ENCODE data around the gene CRYZL1. TPM values are rescaled to one million over a fixed set of nuclear protein-coding genes. Genes with fewer than 3 reads are reported as not detected.

CRYZL1 gene
- total RNA-seq, 1 experiment from 2014 or later = 35.2 TPM

DNA sequence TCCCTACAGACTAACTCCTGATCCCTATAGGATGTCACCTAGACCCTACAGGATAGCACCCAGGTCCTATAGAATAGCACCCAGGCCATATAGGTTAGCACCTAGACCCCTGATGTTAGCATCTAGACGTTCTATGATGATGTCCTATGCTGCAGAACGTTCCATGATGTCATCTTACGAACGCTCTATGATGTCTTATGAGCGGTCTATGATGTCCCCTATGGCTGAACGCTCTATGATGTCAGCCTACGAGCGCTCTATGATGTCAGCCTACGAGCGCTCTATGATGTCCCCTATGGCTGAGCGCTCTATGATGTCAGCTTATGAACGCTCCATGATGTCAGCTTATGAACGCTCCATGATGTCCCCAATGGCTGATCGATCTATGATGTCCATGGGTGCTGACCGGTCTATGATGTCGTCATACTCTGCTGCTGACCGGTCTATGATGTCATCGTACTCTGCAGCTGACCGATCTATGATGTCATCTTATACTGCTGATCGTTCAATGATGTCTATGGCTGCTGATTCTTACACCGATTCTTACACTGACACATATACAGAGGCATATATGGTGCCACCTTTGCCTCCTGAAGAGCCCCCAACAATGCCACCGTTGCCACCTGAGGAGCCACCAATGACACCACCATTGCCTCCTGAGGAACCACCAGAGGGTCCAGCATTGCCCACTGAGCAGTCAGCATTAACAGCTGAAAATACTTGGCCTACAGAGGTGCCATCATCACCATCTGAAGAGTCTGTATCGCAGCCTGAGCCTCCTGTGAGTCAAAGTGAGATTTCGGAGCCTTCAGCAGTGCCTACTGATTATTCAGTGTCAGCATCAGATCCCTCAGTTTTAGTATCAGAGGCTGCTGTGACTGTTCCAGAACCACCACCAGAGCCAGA is 89.2 kb downstream of the CRYZL1 start:
- peaks cover 6% of the 10 kb centered on the region for H3K9me3 Mint-ChIP-seq (ENCODE audit: unreplicated experiment)
- TF ChIP-seq, protein P1, sequence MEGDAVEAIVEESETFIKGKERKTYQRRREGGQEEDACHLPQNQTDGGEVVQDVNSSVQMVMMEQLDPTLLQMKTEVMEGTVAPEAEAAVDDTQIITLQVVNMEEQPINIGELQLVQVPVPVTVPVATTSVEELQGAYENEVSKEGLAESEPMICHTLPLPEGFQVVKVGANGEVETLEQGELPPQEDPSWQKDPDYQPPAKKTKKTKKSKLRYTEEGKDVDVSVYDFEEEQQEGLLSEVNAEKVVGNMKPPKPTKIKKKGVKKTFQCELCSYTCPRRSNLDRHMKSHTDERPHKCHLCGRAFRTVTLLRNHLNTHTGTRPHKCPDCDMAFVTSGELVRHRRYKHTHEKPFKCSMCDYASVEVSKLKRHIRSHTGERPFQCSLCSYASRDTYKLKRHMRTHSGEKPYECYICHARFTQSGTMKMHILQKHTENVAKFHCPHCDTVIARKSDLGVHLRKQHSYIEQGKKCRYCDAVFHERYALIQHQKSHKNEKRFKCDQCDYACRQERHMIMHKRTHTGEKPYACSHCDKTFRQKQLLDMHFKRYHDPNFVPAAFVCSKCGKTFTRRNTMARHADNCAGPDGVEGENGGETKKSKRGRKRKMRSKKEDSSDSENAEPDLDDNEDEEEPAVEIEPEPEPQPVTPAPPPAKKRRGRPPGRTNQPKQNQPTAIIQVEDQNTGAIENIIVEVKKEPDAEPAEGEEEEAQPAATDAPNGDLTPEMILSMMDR (IDR thresholded peaks at IDR 0.05; ENCODE audit: unreplicated experiment) = no peak
- ChIA-PET CTCF (no interaction called here), POLR2A (interaction anchor here (0.7 to 9.2 kb wide), 2 partner anchors 8 to 12 kb away, joined by 3 to 89 read pairs; partner anchors contain the start of genes GART and SON)
- no peaks in the 10 kb centered on the region for H3K27me3 Mint-ChIP-seq (ENCODE audit: insufficient read depth, unreplicated experiment)
- H3K27ac Mint-ChIP-seq (ENCODE audit: low read depth, unreplicated experiment) = no peak overlapping the region
- BruUV-seq (replicated peaks) = no TSS peak
- intact Hi-C loops (cut with micrococcal nuclease) = no loop called here
- peaks cover 18% of the 10 kb centered on the region for H3K4me1 Mint-ChIP-seq (ENCODE audit: insufficient read depth, unreplicated experiment)
- H3K36me3 Mint-ChIP-seq (ENCODE audit: insufficient read depth, unreplicated experiment) = peaks cover 100% of the 10 kb centered on the region
- no peak overlapping the region for H3K4me3 Mint-ChIP-seq (ENCODE audit: unreplicated experiment)
- no peak for DNase-seq (ENCODE audit: unreplicated experiment)

DNA sequence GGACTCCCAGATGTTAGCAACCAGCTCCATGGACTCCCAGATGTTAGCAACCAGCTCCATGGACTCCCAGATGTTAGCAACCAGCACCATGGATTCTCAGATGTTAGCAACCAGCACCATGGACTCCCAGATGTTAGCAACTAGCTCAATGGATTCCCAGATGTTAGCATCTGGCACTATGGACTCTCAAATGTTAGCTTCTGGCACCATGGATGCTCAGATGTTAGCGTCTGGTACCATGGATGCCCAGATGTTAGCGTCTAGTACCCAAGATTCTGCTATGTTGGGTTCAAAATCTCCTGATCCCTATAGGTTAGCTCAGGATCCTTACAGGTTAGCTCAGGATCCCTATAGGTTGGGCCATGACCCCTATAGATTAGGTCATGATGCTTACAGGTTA is 89.9 kb downstream of the CRYZL1 start:
- H3K9me3 Mint-ChIP-seq (ENCODE audit: unreplicated experiment) = peaks cover 6% of the 10 kb centered on the region
- H3K4me3 Mint-ChIP-seq (ENCODE audit: unreplicated experiment) = no peak overlapping the region
- no peaks in the 10 kb centered on the region for H3K27me3 Mint-ChIP-seq (ENCODE audit: insufficient read depth, unreplicated experiment)
- ChIA-PET CTCF (no interaction called here), POLR2A (interaction anchor here (0.7 to 9.2 kb wide), 2 partner anchors 8 to 13 kb away, joined by 3 to 89 read pairs; partner anchors contain the start of genes GART and SON)
- DNase-seq (ENCODE audit: unreplicated experiment) = no peak
- no peak overlapping the region for H3K27ac Mint-ChIP-seq (ENCODE audit: low read depth, unreplicated experiment)
- no TSS peak for BruUV-seq (replicated peaks)
- TF ChIP-seq, protein P1 (IDR thresholded peaks at IDR 0.05; ENCODE audit: unreplicated experiment) = no peak
- H3K36me3 Mint-ChIP-seq (ENCODE audit: insufficient read depth, unreplicated experiment) = peaks cover 100% of the 10 kb centered on the region
- peaks cover 16% of the 10 kb centered on the region for H3K4me1 Mint-ChIP-seq (ENCODE audit: insufficient read depth, unreplicated experiment)
- intact Hi-C loops (cut with micrococcal nuclease) = no loop called here

DNA sequence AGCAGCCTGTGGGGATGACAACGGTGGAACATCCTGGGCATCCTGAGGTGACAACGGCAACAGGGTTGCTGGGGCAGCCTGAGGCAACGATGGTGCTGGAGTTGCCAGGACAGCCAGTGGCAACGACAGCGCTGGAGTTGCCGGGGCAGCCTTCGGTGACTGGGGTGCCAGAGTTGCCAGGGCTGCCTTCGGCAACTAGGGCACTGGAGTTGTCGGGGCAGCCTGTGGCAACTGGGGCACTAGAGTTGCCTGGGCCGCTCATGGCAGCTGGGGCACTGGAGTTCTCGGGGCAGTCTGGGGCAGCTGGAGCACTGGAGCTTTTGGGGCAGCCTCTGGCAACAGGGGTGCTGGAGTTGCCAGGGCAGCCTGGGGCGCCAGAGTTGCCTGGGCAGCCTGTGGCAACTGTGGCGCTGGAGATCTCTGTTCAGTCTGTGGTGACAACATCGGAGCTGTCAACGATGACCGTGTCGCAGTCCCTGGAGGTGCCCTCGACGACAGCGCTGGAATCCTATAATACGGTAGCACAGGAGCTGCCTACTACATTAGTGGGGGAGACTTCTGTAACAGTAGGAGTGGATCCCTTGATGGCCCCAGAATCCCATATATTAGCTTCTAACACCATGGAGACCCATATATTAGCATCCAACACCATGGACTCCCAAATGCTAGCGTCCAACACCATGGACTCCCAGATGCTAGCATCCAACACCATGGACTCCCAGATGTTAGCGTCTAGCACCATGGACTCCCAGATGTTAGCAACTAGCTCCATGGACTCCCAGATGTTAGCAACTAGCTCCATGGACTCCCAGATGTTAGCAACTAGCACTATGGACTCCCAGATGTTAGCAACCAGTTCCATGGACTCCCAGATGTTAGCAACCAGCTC is 90.5 kb downstream of the CRYZL1 start:
- CTCF ChIA-PET = no interaction called here

More for the DNA sequence above, 90.5 kb downstream of the CRYZL1 start:
- POLR2A ChIA-PET = interaction anchor here (9.2 kb wide), 1 partner anchor 7 kb away, joined by 89 read pairs; the partner anchor contains the start of genes GART and SON
- DNase-seq (ENCODE audit: unreplicated experiment) = no peak
- TF ChIP-seq, protein P1 (IDR thresholded peaks at IDR 0.05; ENCODE audit: unreplicated experiment) = no peak
- Mint-ChIP-seq H3K27me3 (ENCODE audit: insufficient read depth, unreplicated experiment) (no peaks in the 10 kb centered on the region), H3K27ac (ENCODE audit: low read depth, unreplicated experiment) (no peak overlapping the region), H3K4me1 (ENCODE audit: insufficient read depth, unreplicated experiment) (peaks cover 13% of the 10 kb centered on the region), H3K4me3 (ENCODE audit: unreplicated experiment) (no peak overlapping the region), H3K9me3 (ENCODE audit: unreplicated experiment) (peaks cover 4% of the 10 kb centered on the region), H3K36me3 (ENCODE audit: insufficient read depth, unreplicated experiment) (peaks cover 100% of the 10 kb centered on the region)
- BruUV-seq (replicated peaks) = no TSS peak
- intact Hi-C loops (cut with micrococcal nuclease) = no loop called here
